ENCODE data around the gene WDR59. TPM values are rescaled to one million over a fixed set of nuclear protein-coding genes. Genes with fewer than 3 reads are reported as not detected.
"Not testable (repeated sequence)": the region's sequence is repeated elsewhere in the genome, so short reads cannot be mapped to it uniquely, and the experiment has no call there.

The WDR59 gene
- total RNA-seq, 2 experiments from 2014 or later = 58.3 to 58.4 TPM

DNA sequence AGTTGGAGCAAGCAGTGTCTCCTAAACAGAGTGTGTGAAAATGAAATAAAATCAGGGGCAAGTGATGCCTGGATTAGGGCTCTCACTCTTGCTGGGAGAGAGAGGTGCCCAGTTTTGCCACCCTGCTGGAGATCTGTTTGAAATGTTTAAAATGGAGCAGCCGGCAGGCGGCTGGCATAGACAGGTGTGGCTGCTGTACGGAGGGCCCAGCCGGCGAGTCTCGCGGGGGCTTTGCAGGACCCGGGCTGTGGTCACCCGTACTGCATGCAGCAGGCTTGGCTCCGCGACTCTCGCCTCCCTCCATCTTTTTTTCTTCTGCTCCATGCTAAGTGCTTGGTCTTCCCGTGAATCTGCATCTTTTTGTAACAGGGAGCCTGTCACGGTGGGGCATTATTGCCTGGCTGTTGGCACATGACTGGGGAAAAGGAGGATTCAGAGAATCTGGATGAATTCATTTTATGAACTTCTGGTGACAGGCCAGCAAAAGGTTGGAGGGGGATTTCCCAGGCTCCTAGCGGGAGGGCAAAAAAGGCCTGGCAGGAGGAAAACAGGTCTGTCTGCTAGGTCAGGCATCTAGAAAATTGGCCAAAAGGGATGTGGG, 15.7 kb upstream of the WDR59 start:
- Mint-ChIP-seq H3K9me3 (no peaks in the 10 kb centered on the region), H3K4me1 (peaks cover 11% of the 10 kb centered on the region), H3K27ac (no peak overlapping the region), H3K4me3 (peak overlapping the region; percentile 76), H3K27me3 (peaks cover 20% of the 10 kb centered on the region), H3K36me3 (no peaks in the 10 kb centered on the region)
- no peak for DNase-seq

DNA sequence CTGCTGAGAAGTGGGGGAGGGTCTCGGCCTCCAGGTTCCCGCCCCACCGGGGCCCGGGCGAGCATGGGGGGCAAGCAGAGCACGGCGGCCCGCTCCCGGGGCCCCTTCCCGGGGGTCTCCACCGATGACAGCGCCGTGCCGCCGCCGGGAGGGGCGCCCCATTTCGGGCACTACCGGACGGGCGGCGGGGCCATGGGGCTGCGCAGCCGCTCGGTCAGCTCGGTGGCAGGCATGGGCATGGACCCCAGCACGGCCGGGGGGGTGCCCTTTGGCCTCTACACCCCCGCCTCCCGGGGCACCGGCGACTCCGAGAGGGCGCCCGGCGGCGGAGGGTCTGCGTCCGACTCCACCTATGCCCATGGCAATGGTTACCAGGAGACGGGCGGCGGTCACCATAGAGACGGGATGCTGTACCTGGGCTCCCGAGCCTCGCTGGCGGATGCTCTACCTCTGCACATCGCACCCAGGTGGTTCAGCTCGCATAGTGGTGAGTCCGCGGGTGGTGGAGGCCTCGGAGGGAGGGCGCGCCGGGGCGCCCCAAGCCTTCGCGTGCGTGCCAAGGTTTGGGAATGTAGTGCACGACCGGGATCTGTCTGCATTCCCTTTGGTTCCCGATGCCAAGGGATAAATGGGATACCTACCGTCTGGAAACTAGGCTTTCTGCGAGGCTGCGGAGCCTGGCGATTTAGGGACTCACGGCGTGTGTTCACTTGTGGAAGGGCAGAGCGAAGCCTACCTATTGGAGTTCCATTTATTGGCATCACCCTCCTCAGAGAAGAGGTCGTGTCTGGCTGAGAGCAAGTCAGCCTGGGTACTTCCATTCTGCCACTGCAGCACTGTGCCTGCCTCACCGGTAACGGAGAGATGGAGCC, 14.9 kb upstream of the WDR59 start:
- peaks cover 20% of the 10 kb centered on the region for H3K27me3 Mint-ChIP-seq
- no peaks in the 10 kb centered on the region for H3K9me3 Mint-ChIP-seq
- H3K27ac Mint-ChIP-seq = no peak overlapping the region
- DNase-seq = peak; percentile 53
- H3K4me1 Mint-ChIP-seq = peaks cover 11% of the 10 kb centered on the region
- H3K36me3 Mint-ChIP-seq = no peaks in the 10 kb centered on the region
- H3K4me3 Mint-ChIP-seq = peak overlapping the region; percentile 76

DNA sequence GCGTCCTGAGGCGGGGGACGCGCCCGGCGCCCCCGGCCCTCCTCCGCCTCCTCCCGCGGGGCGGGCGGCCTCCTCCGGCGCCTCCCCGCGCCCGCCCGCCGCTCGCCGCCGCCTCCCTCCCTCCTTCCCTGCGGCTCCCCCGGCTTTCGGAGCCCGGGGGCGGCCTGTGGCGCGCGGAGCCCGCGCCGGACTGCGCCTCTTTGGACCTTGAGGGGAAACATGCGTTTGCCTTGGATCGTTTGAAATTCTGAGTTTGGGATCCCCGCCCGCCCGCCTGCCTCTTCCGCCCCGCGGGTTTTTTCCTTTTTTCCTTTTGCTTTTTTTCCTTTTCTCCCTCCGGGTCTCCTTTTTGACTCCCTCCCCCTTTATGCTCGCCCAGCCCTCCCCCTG, 14.3 kb upstream of the WDR59 start:
- Mint-ChIP-seq H3K36me3 (no peaks in the 10 kb centered on the region), H3K27ac (no peak overlapping the region), H3K27me3 (peaks cover 20% of the 10 kb centered on the region), H3K4me3 (peak overlapping the region; percentile 76), H3K4me1 (peaks cover 11% of the 10 kb centered on the region), H3K9me3 (no peaks in the 10 kb centered on the region)
- DNase-seq = no peak

DNA sequence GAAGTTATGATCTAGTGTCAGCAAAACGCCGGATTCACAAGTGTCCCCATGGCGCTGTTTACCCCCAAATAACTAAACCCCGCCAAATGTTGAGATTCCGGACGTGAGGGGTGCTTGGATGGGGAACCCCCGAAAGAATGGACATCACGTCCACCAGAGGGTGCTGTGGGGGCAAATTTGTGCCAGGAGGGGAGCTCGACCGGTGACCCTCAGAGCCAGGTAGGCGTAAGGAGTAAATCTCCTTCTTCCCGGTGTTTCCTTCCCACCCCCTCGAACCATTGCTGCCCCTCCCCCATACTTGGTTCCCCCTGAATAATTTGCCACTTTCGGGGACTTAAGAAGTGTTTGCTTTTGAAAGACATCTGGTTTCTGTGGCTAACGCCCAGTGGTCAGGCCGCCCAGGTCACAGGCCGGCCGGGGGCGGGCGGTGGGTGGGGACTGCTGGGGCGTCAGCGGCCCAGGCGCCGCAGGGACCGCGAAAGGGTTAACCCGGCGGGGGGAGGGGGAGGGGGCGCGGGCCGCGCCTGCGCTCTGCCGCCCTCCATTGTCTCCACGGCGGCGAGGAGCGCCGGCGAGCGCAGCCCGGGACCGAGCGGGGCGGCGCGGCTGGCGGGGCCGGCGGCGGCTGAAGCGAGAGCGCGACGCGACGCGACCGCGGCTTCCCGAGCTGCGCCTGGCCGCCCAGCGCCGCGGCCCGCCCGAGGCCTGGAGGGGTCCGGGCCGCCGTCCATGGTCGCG, 13.7 kb upstream of the WDR59 start, which contains the start of gene ZNRF1:
ZNRF1 (plus strand) TSS at position 544 of the 738 bp plus-strand sequence. CDS start 648 bp downstream, outside the sequence.
- Mint-ChIP-seq H3K4me1 (peaks cover 11% of the 10 kb centered on the region), H3K27me3 (peaks cover 20% of the 10 kb centered on the region), H3K9me3 (no peaks in the 10 kb centered on the region), H3K27ac (peak within 1 kb of the TSS; percentile 60), H3K4me3 (peak within 1 kb of the TSS; percentile 76), H3K36me3 (no peaks in the 10 kb centered on the region)
- peak; percentile 81 for DNase-seq

DNA sequence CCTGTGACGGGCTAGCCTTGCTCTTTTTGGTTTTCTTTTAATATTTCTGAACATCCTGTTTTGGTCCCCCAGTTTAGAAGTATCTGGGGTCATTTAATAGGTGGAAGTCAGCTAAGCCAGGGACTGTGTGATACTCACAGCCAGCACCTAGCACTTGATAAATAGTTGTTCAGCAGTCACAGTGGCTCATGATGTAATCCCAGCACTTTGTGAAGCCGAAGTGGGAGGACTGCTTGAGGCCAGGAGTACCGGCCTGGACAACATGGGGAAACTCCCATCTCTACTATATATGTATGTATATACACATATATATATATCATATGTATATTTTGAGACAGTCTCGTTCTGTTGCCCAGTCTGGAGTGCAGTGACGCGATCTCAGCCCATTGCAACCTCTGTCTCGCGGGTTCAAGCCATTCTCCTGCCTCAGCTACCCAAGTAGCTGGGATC, 12.1 kb upstream of the WDR59 start:
- H3K36me3 Mint-ChIP-seq = no peaks in the 10 kb centered on the region
- no peak for DNase-seq
- no peaks in the 10 kb centered on the region for H3K9me3 Mint-ChIP-seq
- H3K4me3 Mint-ChIP-seq = no peak overlapping the region
- H3K4me1 Mint-ChIP-seq = peaks cover 11% of the 10 kb centered on the region
- H3K27ac Mint-ChIP-seq = no peak overlapping the region
- H3K27me3 Mint-ChIP-seq = peaks cover 20% of the 10 kb centered on the region

DNA sequence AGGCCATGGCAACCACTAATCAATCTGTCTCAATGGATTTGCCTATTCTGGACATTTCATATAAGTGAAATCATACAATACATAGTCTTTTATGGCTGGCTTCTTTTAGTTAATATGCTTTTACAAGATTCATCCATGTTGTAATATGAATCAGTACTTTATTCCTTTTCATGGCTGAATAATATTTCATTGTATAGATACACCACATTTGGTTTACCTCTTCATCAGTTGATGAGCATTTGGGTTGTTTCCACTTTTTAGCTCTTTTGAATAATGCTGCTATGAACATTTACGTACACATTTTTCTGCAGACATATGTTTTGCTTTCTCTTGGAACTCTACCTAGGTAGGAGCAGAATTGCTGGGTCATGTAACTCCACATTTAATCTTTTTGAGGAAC, 11.1 kb upstream of the WDR59 start:
- Mint-ChIP-seq H3K36me3 (no peaks in the 10 kb centered on the region), H3K27me3 (peaks cover 12% of the 10 kb centered on the region), H3K9me3 (no peaks in the 10 kb centered on the region), H3K4me1 (peaks cover 9% of the 10 kb centered on the region), H3K4me3 (no peak overlapping the region), H3K27ac (no peak overlapping the region)
- no peak for DNase-seq

DNA sequence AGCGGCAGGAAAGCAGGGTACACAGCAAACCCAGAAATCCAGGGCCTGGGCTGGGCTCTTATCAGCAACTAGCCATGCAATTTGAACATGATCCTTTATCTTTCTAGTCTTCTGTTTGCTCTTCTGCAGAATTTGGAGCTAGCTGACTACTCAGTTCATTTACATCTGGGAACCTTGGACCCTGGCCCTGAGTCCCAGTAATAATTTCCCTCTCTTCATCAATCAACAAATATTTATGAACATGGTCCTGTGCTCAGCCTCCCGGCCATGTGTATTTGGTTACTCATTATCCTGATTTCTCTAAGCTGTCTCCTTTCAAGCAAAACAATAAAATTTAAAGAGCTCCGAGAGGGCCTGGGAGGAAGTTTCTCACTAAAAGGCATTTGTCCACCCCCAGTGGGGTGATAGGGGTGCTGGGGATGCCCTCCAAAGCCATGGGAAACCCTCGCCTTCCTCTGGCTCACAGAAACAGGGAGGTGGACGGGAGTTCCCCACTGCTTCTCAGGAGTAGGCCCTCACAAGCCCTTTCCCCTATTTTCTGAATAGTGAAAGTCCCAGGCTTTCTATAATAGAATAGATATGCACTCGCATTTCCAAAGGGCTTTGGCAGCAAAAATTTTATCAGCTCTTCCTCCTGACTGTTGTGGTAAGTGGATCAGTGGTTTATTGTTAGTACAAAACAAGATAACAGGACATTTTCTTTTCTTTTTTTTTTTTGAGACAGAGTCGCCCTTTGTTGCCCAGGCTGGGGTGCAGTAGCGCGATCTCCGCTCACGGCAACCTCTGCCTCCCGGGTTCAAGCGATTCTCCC, 6.9 kb upstream of the WDR59 start:
- H3K4me3 Mint-ChIP-seq = no peak overlapping the region
- no peaks in the 10 kb centered on the region for H3K27me3 Mint-ChIP-seq
- H3K4me1 Mint-ChIP-seq = no peaks in the 10 kb centered on the region
- no peak for DNase-seq
- no peak overlapping the region for H3K27ac Mint-ChIP-seq
- no peaks in the 10 kb centered on the region for H3K9me3 Mint-ChIP-seq
- H3K36me3 Mint-ChIP-seq = no peaks in the 10 kb centered on the region

DNA sequence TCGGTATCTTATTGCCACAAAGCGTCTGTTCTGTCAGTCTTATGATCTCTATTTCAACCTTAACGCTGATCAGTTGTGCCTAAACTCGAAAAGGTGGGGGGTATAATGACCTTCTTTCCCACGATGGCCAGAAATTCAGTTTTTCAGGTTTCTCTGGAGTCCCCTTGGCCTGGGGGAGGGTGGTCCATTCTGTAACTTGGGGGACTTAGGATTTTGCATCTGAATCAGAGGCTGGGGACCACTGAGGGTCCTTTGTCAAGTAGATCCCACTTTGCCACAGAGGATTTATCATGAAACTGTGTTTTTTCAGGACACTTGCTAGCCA, 6.3 kb upstream of the WDR59 start:
- no peak overlapping the region for H3K4me3 Mint-ChIP-seq
- no peak overlapping the region for H3K27ac Mint-ChIP-seq
- no peaks in the 10 kb centered on the region for H3K36me3 Mint-ChIP-seq
- DNase-seq = no peak
- no peaks in the 10 kb centered on the region for H3K27me3 Mint-ChIP-seq
- no peaks in the 10 kb centered on the region for H3K4me1 Mint-ChIP-seq
- H3K9me3 Mint-ChIP-seq = no peaks in the 10 kb centered on the region

DNA sequence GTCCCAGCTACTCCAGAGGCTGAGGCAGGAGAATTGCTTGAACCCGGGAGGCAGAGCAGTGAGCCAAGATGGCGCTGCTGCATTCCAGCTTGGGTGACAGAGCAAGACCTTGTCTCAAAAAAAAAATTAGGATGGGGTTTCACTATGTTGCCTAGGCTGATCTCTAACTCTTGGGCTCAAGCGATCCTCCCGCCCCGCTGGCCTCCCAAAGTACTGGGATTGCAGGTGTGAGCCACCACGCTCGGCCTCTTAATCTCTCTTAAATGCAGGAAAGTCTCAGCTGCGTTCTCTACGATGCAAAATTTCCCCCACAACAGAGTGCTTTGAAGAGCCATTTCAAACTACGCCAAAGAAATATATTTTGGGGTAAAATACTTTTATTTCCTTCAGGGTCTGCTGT, 5.9 kb upstream of the WDR59 start:
- no peaks in the 10 kb centered on the region for H3K36me3 Mint-ChIP-seq
- H3K4me1 Mint-ChIP-seq = no peaks in the 10 kb centered on the region
- DNase-seq = no peak
- H3K9me3 Mint-ChIP-seq = no peaks in the 10 kb centered on the region
- no peaks in the 10 kb centered on the region for H3K27me3 Mint-ChIP-seq
- no peak overlapping the region for H3K27ac Mint-ChIP-seq
- no peak overlapping the region for H3K4me3 Mint-ChIP-seq

DNA sequence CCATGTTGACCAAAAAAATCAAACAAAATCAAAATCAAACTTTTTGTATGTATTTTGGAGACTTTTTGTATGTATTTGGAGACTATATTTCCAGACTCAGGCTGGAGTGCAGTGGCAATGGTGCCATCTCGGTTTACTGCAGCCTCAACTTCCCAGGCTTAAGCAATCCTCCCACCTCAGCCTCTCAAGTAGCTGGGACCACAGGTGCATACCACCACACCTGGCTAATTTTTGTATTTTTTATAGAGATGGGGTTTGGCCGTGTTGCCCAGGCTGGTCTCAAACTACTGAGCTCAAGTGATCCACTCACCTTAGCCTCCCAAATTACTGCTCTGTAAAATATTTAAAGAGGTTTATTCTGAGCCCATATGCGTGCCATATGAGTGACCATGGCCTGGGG, 4.9 kb upstream of the WDR59 start:
- not testable (repeated sequence) for H3K4me3 Mint-ChIP-seq, H3K27ac Mint-ChIP-seq, DNase-seq, H3K27me3 Mint-ChIP-seq, H3K36me3 Mint-ChIP-seq, H3K9me3 Mint-ChIP-seq, H3K4me1 Mint-ChIP-seq

DNA sequence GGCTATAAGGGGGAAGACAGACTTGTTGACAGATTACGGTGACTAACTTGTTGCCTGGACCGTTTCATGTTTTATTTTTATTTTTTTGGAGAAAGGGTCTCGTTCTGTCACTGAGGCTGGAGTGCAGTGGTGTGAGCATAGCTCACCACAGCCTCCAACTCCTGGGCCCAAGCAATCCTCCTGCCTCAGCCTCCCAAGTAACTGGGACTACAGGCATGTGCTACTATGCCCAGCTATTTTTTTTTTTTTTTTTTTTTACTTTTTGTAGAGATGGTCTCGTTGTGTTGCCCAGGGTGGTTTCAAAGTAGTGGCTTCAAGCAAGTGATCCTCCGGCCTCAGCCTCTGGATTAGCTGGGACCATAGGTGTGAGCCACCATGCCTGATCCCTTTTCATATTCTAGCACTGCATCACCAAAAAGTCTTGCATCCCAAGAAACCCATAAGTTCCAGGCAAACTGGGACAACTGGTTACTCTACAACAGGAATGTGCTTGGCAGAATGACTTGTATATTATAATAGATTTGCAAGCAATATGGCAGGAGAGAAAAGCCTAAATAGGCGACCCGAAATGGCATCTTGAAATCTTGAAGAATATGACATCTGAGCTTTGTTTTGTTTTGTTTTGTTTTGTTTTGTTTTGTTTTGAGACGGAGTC, 2.2 kb upstream of the WDR59 start:
- Mint-ChIP-seq H3K27ac (no peak overlapping the region), H3K36me3 (peaks cover 2% of the 10 kb centered on the region), H3K27me3 (no peaks in the 10 kb centered on the region), H3K4me1 (peaks cover 13% of the 10 kb centered on the region), H3K4me3 (no peak overlapping the region), H3K9me3 (no peaks in the 10 kb centered on the region)
- DNase-seq = no peak

DNA sequence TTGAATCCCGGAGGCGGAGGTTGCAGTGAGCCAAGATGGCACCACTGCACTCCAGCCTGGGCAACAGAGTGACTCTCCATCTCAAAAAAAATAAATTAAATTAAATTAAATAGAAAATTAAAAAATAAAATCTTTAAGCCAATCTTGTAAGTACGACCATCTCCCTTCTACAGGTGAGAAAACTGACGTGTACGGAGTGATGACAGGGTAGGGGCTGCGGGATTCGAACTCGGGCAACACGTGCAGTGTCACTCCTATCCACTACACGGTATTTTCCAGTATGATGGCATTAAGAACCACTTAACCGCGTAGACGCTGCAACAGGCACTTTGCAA, 762 bp downstream of the WDR59 start:
- Mint-ChIP-seq H3K4me3 (peak overlapping the region; percentile 84), H3K36me3 (peaks cover 2% of the 10 kb centered on the region), H3K9me3 (no peaks in the 10 kb centered on the region), H3K27me3 (no peaks in the 10 kb centered on the region), H3K27ac (peak overlapping the region; percentile 89), H3K4me1 (peaks cover 15% of the 10 kb centered on the region)
- no peak for DNase-seq

DNA sequence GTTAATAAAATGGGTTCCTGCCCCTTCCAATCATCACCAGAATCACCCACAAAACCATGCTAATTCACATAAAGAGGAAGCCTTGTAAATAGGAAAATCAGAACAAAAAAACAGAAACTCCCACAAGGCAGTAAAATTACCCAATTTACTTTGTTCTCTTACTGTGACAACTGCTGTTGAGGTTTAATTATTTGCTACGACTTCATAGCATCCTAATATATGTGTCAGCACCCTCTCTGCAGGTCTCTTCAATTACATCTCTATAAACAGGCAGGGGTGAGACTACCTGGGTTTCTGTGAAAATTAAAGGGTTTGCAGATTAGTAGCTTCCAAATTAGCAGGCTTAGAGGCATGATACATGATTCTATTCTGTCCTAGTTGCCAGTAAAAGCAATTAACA, 2.7 kb downstream of the WDR59 start:
- H3K9me3 Mint-ChIP-seq = no peaks in the 10 kb centered on the region
- no peaks in the 10 kb centered on the region for H3K27me3 Mint-ChIP-seq
- H3K27ac Mint-ChIP-seq = no peak overlapping the region
- no peak for DNase-seq
- H3K36me3 Mint-ChIP-seq = peaks cover 10% of the 10 kb centered on the region
- H3K4me1 Mint-ChIP-seq = peaks cover 16% of the 10 kb centered on the region
- H3K4me3 Mint-ChIP-seq = no peak overlapping the region

DNA sequence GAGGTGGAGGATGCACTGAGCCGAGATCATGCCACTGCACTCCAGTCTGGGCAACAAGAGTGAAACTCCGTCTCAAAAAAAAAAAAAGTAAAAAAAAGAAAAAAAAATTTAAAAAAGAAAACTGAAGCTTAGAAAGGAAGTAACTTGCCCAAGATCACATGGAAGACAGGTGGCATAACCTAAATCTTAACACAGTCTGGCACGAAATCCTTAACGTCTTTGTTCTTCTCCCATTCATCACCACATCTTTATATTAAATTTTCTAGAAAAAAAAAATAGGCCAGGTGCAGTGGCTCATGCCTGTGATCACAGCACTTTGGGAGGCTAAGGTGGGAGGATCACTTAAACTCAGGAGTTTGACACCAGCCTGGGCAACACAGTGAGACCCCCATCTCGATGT, 9.3 kb downstream of the WDR59 start:
- H3K4me3 Mint-ChIP-seq = no peak overlapping the region
- H3K27ac Mint-ChIP-seq = no peak overlapping the region
- no peak for DNase-seq
- H3K4me1 Mint-ChIP-seq = peaks cover 2% of the 10 kb centered on the region
- H3K9me3 Mint-ChIP-seq = no peaks in the 10 kb centered on the region
- H3K27me3 Mint-ChIP-seq = no peaks in the 10 kb centered on the region
- peaks cover 8% of the 10 kb centered on the region for H3K36me3 Mint-ChIP-seq

All from activated naive CD8-positive, alpha-beta T cell treated with anti-CD3 and anti-CD28 coated beads for 36 hours (primary cell).